Body of pancreas (tissue), 4 donors: ENCODE data around the gene GPN2. TPM values are rescaled to one million over a fixed set of nuclear protein-coding genes. Genes with fewer than 3 reads are reported as not detected.

ENCODE experiments used
- ATAC-seq: fragments of 150-250 bp; one replicate; pipeline ENCODE4 v1.9.1; 2016
- DNase-seq, 4 donors: peaks; one replicate each; pipeline ENCODE4 v3.0.0-alpha.2; 2019
- H3K27ac ChIP-seq, 4 donors: fragments of 200-600 bp; sonication (generic); 1 replicate in 3 of 4; 2 replicates in 1 of 4; pipeline versions ENCODE4 v1.5.1 to v1.6.1; 2016 to 2019; ENCODE audit warnings: mild to moderate bottlenecking in 1 of 4, mixed read lengths in 1 of 4, moderate library complexity in 1 of 4
- H3K27me3 ChIP-seq, 2 donors: fragments of 200-600 bp; sonication (generic); one replicate each; pipeline ENCODE4 v1.6.0; 2016; ENCODE audit warnings: mild to moderate bottlenecking in 1 of 2
- H3K36me3 ChIP-seq, 2 donors: fragments of 200-600 bp; sonication (generic); replicated peaks in 1 of 2; 2 replicates each; pipeline ENCODE4 v1.5.1; 2016; ENCODE audit warnings: low read depth in 2 of 2; ENCODE audit not compliant: insufficient read depth in 1 of 2
- H3K4me1 ChIP-seq: fragments of 200-600 bp; sonication (generic); one replicate; pipeline ENCODE4 v1.6.0; 2016
- H3K4me3 ChIP-seq, 2 donors: fragments of 200-600 bp; sonication (generic); 1 replicate in 1 of 2; 2 replicates in 1 of 2; pipeline ENCODE4 v1.5.1; 2016 to 2019
- H3K9me3 ChIP-seq, 3 donors: fragments of 200-600 bp; sonication (generic); 1 replicate in 2 of 3; 2 replicates in 1 of 3; pipeline ENCODE4 v1.5.1; 2016
- POLR2A ChIP-seq, 3 donors: fragments of 450-650 bp; IDR thresholded peaks; one replicate each; pipeline ENCODE4 v1.6.1; 2016; ENCODE audit warnings: antibody characterized with exemption in 3 of 3, mild to moderate bottlenecking in 2 of 3
- WGBS, 2 donors: methylation state at CpG; one replicate each; pipeline ENCODE4 v1.1.5; 2017; 5-methylcytosine and 5-hydroxymethylcytosine counted together
- intact Hi-C: fragments of 100-400 bp; cut with DNase I; formaldehyde crosslinking; loops from one replicate; pipeline ENCODE4 v1.15.1; 2023
- total RNA-seq, 2 donors: library from RNA; depleted of rRNA; stranded (reverse); fragments of >200 nt; gene quantifications; one replicate each; pipeline ENCODE4 v1.1.0, GENCODE V29; 2016
- TF ChIP-seq, protein P1 (sequence below), 7 experiments: fragments of 450-650 bp in 4 of 7; fragments of 200-600 bp in 3 of 7; sonication (generic) in 3 of 7; IDR thresholded peaks; one replicate each; pipeline ENCODE4 v1.5.1; 2016 to 2019; ENCODE audit warnings: antibody characterized with exemption in 7 of 7

GPN2 gene
- total RNA-seq, 2 donors from 2014 or later: 8.8 to 21.4 TPM

DNA sequence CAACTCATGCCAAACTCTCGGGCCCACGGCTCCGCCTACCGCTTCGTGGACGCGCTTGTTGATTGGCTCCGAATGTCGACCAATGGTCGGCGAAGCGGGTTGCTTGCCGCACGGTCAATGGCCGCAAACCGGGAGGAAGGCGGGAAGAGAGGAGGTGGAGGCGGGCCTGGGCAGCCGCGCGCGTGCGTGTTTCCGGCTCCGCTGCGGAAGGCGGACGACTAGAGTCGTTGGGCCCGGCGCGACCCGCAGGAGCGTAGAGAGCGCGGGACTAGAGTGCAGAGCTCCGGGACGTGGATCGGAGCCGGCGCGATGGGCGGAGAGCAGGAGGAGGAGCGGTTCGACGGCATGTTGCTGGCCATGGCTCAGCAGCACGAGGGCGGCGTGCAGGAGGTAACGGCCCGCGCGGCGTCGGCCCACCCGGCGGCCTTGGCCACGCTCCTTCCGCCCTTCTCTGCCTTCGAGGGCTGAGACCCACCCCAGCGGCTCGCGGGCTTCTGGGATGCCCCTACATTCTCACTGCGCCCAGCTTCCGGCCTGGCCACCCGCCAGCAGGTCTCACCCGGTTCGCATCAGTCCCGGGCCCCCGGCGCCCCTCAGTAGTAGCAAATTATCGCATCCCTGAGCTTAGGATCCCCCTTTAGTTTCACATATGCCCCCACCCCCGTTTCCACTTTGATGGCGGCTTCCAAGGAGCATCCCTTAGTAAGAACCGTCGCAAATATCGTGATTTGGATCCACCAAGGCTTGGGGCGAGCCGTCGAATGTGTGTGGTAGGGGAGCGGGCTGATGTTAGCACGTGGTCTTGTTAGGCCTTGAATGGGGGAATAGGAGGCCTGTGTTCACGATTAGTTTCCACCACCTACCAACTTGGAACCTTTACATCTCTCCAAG lies 31.7 kb upstream of the GPN2 start, which contains the start of gene NUDC:
TSS of gene NUDC (plus strand) at position 204 of the 891 bp plus-strand sequence. CDS start at position 310, 106 bp downstream.
- ATAC-seq: peak; percentile 99
- 0 to 2% methylated on average over 36 to 75 of the region's 83 CpGs for WGBS, 2 donors
- DNase-seq: peak; percentile 97 to 98 (median 98)
- Histone ChIP-seq H3K9me3 (no peaks in the 10 kb centered on the region), H3K27ac (peak within 1 kb of the TSS; percentile 92 to 99 (median 95)), H3K27me3 (no peaks in the 10 kb centered on the region), H3K36me3 (peaks cover 0 to 6% of the 10 kb centered on the region in 2 donors), H3K4me1 (peaks cover 31% of the 10 kb centered on the region), H3K4me3 (peak within 1 kb of the TSS; percentile 59 to 83)
- intact Hi-C loops: no loop called here
- TF ChIP-seq, protein P1, sequence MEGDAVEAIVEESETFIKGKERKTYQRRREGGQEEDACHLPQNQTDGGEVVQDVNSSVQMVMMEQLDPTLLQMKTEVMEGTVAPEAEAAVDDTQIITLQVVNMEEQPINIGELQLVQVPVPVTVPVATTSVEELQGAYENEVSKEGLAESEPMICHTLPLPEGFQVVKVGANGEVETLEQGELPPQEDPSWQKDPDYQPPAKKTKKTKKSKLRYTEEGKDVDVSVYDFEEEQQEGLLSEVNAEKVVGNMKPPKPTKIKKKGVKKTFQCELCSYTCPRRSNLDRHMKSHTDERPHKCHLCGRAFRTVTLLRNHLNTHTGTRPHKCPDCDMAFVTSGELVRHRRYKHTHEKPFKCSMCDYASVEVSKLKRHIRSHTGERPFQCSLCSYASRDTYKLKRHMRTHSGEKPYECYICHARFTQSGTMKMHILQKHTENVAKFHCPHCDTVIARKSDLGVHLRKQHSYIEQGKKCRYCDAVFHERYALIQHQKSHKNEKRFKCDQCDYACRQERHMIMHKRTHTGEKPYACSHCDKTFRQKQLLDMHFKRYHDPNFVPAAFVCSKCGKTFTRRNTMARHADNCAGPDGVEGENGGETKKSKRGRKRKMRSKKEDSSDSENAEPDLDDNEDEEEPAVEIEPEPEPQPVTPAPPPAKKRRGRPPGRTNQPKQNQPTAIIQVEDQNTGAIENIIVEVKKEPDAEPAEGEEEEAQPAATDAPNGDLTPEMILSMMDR (IDR thresholded peaks at IDR 0.05): peak in 2 of 7 experiments; percentile 8 to 9
- TF ChIP-seq POLR2A (IDR thresholded peaks at IDR 0.05): peak; percentile 81 to 94 (median 94)

DNA sequence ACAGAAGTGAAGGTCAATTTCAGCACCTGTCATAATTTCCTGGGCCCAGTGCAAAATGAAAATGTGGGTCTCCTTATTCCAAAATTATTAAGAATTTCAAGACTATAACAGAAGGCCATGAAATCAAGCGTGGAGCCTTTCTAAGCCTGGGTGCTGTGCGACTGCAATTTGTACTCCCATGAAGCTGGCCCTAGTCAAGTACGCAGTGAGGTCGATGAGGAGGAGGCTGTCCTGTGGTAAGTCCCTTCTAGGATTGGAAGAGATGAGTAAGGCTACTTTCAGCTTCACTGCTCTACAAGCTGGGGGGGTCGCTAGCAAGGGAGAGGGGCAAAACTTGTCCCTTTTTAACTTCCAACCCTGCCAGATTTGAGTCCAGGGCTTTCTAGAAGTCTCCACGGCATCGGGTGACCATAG lies 31.1 kb upstream of the GPN2 start:
- Histone ChIP-seq H3K27ac (peak overlapping the region; percentile 52 to 99 (median 93)), H3K36me3 (peaks cover 0 to 5% of the 10 kb centered on the region in 2 donors), H3K4me3 (no peak overlapping the region), H3K27me3 (no peaks in the 10 kb centered on the region), H3K9me3 (no peaks in the 10 kb centered on the region), H3K4me1 (peaks cover 37% of the 10 kb centered on the region)
- TF ChIP-seq POLR2A (IDR thresholded peaks at IDR 0.05): no peak
- TF ChIP-seq, protein P1 (IDR thresholded peaks at IDR 0.05): no peak
- ATAC-seq: peak; percentile 33
- 9 to 12% methylated on average over 4 to 7 of the region's 7 CpGs for WGBS, 2 donors
- intact Hi-C loops: no loop called here
- no peak for DNase-seq

DNA sequence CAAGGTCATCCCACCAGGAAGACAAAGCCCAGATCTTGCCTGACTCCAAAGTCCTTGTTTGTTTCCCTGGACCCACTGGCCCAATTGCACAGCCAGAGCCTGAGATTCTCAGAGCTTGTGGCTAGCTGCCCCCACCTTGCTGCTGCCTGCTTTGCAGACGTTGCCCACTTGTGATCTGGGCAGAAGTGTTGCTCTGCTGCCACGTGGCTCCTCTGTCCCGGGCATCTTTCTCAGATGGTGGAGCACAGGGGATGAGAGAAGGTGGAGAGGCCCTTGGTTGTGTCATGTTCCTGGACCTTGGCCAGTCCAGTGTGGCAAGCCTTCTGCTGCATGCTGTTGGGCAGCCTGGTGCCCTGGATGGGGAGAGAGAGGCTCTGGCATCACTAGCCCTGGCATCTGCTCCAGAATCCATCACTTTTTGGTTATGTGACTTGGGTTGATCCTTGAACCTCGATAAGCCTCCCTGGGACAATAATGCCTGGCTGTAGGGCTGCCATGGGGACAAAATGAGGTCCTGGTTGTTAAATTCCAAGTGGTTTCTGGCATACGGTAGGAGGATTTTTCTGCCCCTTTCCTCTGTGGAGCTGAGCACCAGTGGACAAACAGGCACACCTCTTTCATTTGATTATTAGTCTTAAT lies 25.2 kb upstream of the GPN2 start:
- Histone ChIP-seq H3K36me3 (no peaks in the 10 kb centered on the region), H3K4me3 (no peak overlapping the region), H3K9me3 (no peaks in the 10 kb centered on the region), H3K27me3 (no peaks in the 10 kb centered on the region), H3K4me1 (peaks cover 60% of the 10 kb centered on the region), H3K27ac (peak overlapping the region; percentile 95 to 100 (median 98))
- DNase-seq: peak; percentile 86 to 94 (median 90)
- ATAC-seq: peak; percentile 33
- 7 to 11% methylated on average over 3 to 4 of the region's 5 CpGs for WGBS, 2 donors
- intact Hi-C loops: no loop called here
- TF ChIP-seq POLR2A (IDR thresholded peaks at IDR 0.05): no peak
- TF ChIP-seq, protein P1 (IDR thresholded peaks at IDR 0.05): no peak

DNA sequence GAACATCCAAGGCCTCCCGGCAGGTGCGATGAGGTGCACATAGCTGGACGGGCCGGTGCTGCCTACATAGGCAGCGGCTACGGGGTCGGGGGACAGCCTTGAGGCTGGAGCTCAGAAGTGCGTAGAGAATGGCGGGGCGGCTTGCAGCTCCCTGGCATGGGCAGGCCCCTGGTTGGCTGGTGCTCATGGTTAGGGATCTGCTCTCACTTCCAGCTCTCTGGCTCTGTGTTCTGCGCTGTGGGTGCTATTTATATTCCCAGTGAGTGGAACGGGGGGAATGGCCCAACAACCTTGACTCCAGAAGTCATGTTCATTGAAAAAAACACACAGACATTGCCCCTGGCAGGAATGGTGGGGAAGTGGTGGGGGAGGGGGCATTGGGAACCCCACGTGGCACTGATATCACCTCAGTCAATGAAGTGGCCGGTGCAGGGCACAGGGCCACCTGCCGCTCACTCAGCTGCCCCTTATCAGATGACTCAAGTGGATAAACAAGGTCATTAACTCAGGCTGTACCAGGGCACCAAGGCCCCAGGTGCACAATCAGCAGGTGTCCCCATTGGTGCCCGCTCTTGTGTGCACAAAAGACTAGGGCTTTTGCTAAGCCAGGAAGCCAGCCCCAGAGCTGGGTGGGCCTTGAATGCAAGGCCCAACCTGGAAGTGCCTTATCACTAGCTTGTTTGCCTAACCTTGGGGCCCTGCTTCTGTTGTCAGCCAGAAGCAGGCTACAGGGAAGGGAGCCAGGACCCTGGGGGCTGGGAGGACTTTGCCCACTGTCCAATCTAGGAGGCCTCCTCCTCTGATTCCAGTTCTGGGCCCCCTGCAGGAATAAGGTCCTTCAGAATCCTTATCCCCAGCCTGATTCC lies 23.9 kb upstream of the GPN2 start, which contains the start of gene NR0B2:
TSS of gene NR0B2 (minus strand) at position 222 of the 866 bp plus-strand sequence. CDS start at position 187, 35 bp downstream.
- peak; percentile 90 for ATAC-seq

More for the DNA sequence above, 23.9 kb upstream of the GPN2 start, which contains the start of gene NR0B2:
- intact Hi-C loops: no loop called here
- TF ChIP-seq, protein P1 (IDR thresholded peaks at IDR 0.05): peak in 2 of 7 experiments; percentile 1 to 26
- peak; percentile 99 for TF ChIP-seq POLR2A (IDR thresholded peaks at IDR 0.05)
- no peaks in the 10 kb centered on the region for H3K9me3 ChIP-seq
- H3K27ac ChIP-seq: peak within 1 kb of the TSS; percentile 95 to 100 (median 98)
- no peaks in the 10 kb centered on the region for H3K27me3 ChIP-seq
- DNase-seq: peak; percentile 98 to 99 (median 99)
- peak within 1 kb of the TSS; percentile 19 to 39 for H3K4me3 ChIP-seq
- H3K36me3 ChIP-seq: no peaks in the 10 kb centered on the region
- H3K4me1 ChIP-seq: peaks cover 64% of the 10 kb centered on the region
- 12 to 19% methylated on average over 5 to 16 of the region's 16 CpGs for WGBS, 2 donors
